ENCODE data around the gene ASTL. TPM values are rescaled to one million over a fixed set of nuclear protein-coding genes. Genes with fewer than 3 reads are reported as not detected.

Gene ASTL
- total and polyA plus RNA-seq, 8 donors = 0.08 TPM; not detected in 7

GRCh38 chr2:96140941-96141623, 2.8 kb upstream of the ASTL start:
- intact Hi-C loops (cut with DNase I; ENCODE audit: low total_unique reads) = no loop called here
- no peak overlapping the region for H3K4me3 ChIP-seq
- no peaks in the 10 kb centered on the region for H3K36me3 ChIP-seq
- no peak for DNase-seq
- WGBS, 5 donors = 89 to 95% (median 93%) methylated on average over 10 to 13 of the region's 13 CpGs
- H3K9me3 ChIP-seq = no peaks in the 10 kb centered on the region
- no peak overlapping the region for H3K27ac ChIP-seq
- peaks cover 0 to 22% (median 0%) of the 10 kb centered on the region in 3 donors for H3K27me3 ChIP-seq
- TF ChIP-seq POLR2A (IDR thresholded peaks at IDR 0.05) (no peak), POLR2AphosphoS5 (IDR thresholded peaks at IDR 0.05) (no peak), EP300 (IDR thresholded peaks at IDR 0.05) (no peak)
- TF ChIP-seq, protein P1, sequence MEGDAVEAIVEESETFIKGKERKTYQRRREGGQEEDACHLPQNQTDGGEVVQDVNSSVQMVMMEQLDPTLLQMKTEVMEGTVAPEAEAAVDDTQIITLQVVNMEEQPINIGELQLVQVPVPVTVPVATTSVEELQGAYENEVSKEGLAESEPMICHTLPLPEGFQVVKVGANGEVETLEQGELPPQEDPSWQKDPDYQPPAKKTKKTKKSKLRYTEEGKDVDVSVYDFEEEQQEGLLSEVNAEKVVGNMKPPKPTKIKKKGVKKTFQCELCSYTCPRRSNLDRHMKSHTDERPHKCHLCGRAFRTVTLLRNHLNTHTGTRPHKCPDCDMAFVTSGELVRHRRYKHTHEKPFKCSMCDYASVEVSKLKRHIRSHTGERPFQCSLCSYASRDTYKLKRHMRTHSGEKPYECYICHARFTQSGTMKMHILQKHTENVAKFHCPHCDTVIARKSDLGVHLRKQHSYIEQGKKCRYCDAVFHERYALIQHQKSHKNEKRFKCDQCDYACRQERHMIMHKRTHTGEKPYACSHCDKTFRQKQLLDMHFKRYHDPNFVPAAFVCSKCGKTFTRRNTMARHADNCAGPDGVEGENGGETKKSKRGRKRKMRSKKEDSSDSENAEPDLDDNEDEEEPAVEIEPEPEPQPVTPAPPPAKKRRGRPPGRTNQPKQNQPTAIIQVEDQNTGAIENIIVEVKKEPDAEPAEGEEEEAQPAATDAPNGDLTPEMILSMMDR (IDR thresholded peaks at IDR 0.05) = no peak
- peaks cover 14 to 41% (median 28%) of the 10 kb centered on the region in 4 donors for H3K4me1 ChIP-seq

- peaks cover 4 to 25% (median 12%) of the 10 kb centered on the region in 4 donors for H3K4me1 ChIP-seq
- WGBS, 5 donors = 77 to 80% (median 78%) methylated on average over 7 of the region's 7 CpGs
- no peaks in the 10 kb centered on the region for H3K36me3 ChIP-seq
- DNase-seq = no peak
- H3K4me3 ChIP-seq = no peak overlapping the region
- TF ChIP-seq POLR2A (IDR thresholded peaks at IDR 0.05) (no peak), POLR2AphosphoS5 (IDR thresholded peaks at IDR 0.05) (no peak), EP300 (IDR thresholded peaks at IDR 0.05) (no peak)
- TF ChIP-seq, protein P1 (IDR thresholded peaks at IDR 0.05) = no peak
- intact Hi-C loops (cut with DNase I; ENCODE audit: low total_unique reads) = no loop called here
- peaks cover 0 to 28% (median 0%) of the 10 kb centered on the region in 3 donors for H3K27me3 ChIP-seq
- H3K9me3 ChIP-seq = no peaks in the 10 kb centered on the region
- H3K27ac ChIP-seq = no peak overlapping the region
These were observed 968 bp upstream of the ASTL start for GRCh38 chr2:96139181-96139758.

- Histone ChIP-seq H3K27me3 (peaks cover 0 to 28% (median 0%) of the 10 kb centered on the region in 3 donors), H3K9me3 (no peaks in the 10 kb centered on the region), H3K27ac (no peak overlapping the region), H3K4me3 (no peak overlapping the region), H3K36me3 (no peaks in the 10 kb centered on the region), H3K4me1 (peaks cover 0 to 13% (median 5%) of the 10 kb centered on the region in 4 donors)
- intact Hi-C loops (cut with DNase I; ENCODE audit: low total_unique reads) = no loop called here
- TF ChIP-seq POLR2A (IDR thresholded peaks at IDR 0.05) = no peak
- TF ChIP-seq, protein P1 (IDR thresholded peaks at IDR 0.05) = no peak
- no peak for TF ChIP-seq POLR2AphosphoS5 (IDR thresholded peaks at IDR 0.05)
- TF ChIP-seq EP300 (IDR thresholded peaks at IDR 0.05) = no peak
- 77 to 86% (median 79%) methylated on average over 10 to 15 of the region's 15 CpGs for WGBS, 5 donors
- no peak for DNase-seq
These were observed 752 bp downstream of the ASTL start for GRCh38 chr2:96137321-96138178.

GRCh38 chr2:96136129-96136720, 2.1 kb downstream of the ASTL start:
- no peak for TF ChIP-seq EP300 (IDR thresholded peaks at IDR 0.05)
- TF ChIP-seq, protein P1 (IDR thresholded peaks at IDR 0.05) = no peak
- TF ChIP-seq POLR2AphosphoS5 (IDR thresholded peaks at IDR 0.05) = no peak
- no peak for TF ChIP-seq POLR2A (IDR thresholded peaks at IDR 0.05)
- DNase-seq = no peak
- H3K36me3 ChIP-seq = no peaks in the 10 kb centered on the region
- peaks cover 0 to 28% (median 0%) of the 10 kb centered on the region in 3 donors for H3K27me3 ChIP-seq
- no peak overlapping the region for H3K4me3 ChIP-seq
- H3K4me1 ChIP-seq = peaks cover 0 to 13% (median 5%) of the 10 kb centered on the region in 4 donors
- intact Hi-C loops (cut with DNase I; ENCODE audit: low total_unique reads) = no loop called here
- WGBS, 5 donors = 85 to 89% (median 88%) methylated on average over 7 to 8 of the region's 8 CpGs
- H3K9me3 ChIP-seq = no peaks in the 10 kb centered on the region
- no peak overlapping the region for H3K27ac ChIP-seq
